ENCODE data around the gene ZNF775. TPM values are rescaled to one million over a fixed set of nuclear protein-coding genes. Genes with fewer than 3 reads are reported as not detected.

Gene ZNF775
- total RNA-seq, 1 experiment from 2014 or later: 3.8 TPM

- DNase-seq (ENCODE audit: extremely low read depth, low read depth): no peak
Observed at GRCh38 chr7:150432915-150433892, 54.1 kb downstream of the ZNF775 start.

- DNase-seq (ENCODE audit: extremely low read depth, low read depth): no peak
Observed at GRCh38 chr7:150434240-150434639, 55.1 kb downstream of the ZNF775 start.

GRCh38 chr7:150435047-150435389 is 55.9 kb downstream of the ZNF775 start:
- DNase-seq (ENCODE audit: extremely low read depth, low read depth): no peak

- no peak for DNase-seq (ENCODE audit: extremely low read depth, low read depth)
Observed at GRCh38 chr7:150435390-150436073, 56.4 kb downstream of the ZNF775 start.

GRCh38 chr7:150439967-150440366 is 60.8 kb downstream of the ZNF775 start:
- no peak for DNase-seq (ENCODE audit: extremely low read depth, low read depth)

- no peak for DNase-seq (ENCODE audit: extremely low read depth, low read depth)
Observed at GRCh38 chr7:150441524-150441923, 62.4 kb downstream of the ZNF775 start.

- no peak for DNase-seq (ENCODE audit: extremely low read depth, low read depth)
Observed at GRCh38 chr7:150442811-150443210, 63.7 kb downstream of the ZNF775 start.

GRCh38 chr7:150443793-150444540 is 64.8 kb downstream of the ZNF775 start:
- DNase-seq (ENCODE audit: extremely low read depth, low read depth): no peak

GRCh38 chr7:150444674-150445365 is 65.7 kb downstream of the ZNF775 start:
- no peak for DNase-seq (ENCODE audit: extremely low read depth, low read depth)

GRCh38 chr7:150446288-150446938 is 67.3 kb downstream of the ZNF775 start:
- no peak for DNase-seq (ENCODE audit: extremely low read depth, low read depth)

Other genes starting within 250 kb of the ZNF775 start
- 0.47 TPM in 1 of 2 replicates, not detected in the other for gene LRRC61, start 56.0 kb upstream of the ZNF775 start, total RNA-seq (2014; rRNA removed; shearing (Covaris generic))
- not detected in 2 replicates for gene ACTR3C, start 55.8 kb upstream of the ZNF775 start, total RNA-seq (2014; rRNA removed; shearing (Covaris generic))
- not detected in 2 replicates for gene RARRES2, start 37.7 kb upstream of the ZNF775 start, total RNA-seq (2014; rRNA removed; shearing (Covaris generic))
- 104 and 111 TPM in 2 replicates for gene REPIN1, start 10.5 kb upstream of the ZNF775 start, total RNA-seq (2014; rRNA removed; shearing (Covaris generic))
- not detected in 2 replicates for gene GIMAP8, start 71.3 kb downstream of the ZNF775 start, total RNA-seq (2014; rRNA removed; shearing (Covaris generic))
- gene GIMAP7, start 135.5 kb downstream of the ZNF775 start, total RNA-seq (2014; rRNA removed; shearing (Covaris generic)): not detected in 2 replicates
- gene GIMAP4, start 188.1 kb downstream of the ZNF775 start, total RNA-seq (2014; rRNA removed; shearing (Covaris generic)): not detected in 2 replicates

Data from NCI-H460 (cell line).